Common myeloid progenitor, CD34-positive (primary cell): Measurements from ENCODE around the gene EMCN.

Source experiments
- CTCF ChIA-PET: fragments of 350-600 bp; sonication (Branson Sonifier 250); formaldehyde crosslinking; loops from one replicate; lab custom pipeline; 2021; ENCODE audit warnings: antibody characterized with exemption; lab: Charles Lee
- POLR2A ChIA-PET: fragments of 350-600 bp; sonication (Branson Sonifier 250); formaldehyde crosslinking; loops from one replicate; lab custom pipeline; 2021; ENCODE audit warnings: antibody characterized with exemption; lab: Charles Lee
- DNase-seq, 3 donors: peaks; one replicate each; pipeline versions ENCODE4 v3.0.0 to v3.0.0-alpha.2; 2013
- H3K27ac ChIP-seq, 2 experiments: 1 replicate in 1 of 2; 2 replicates in 1 of 2; pipeline ENCODE4 v1.7.0; 2013; ENCODE audit warnings: inconsistent platforms in 2 of 2, low read length in 2 of 2, mild to moderate bottlenecking in 2 of 2, low read depth in 1 of 2, moderate library complexity in 1 of 2; ENCODE audit not compliant: severe bottlenecking in 2 of 2, insufficient read depth in 1 of 2, poor library complexity in 1 of 2
- H3K27me3 ChIP-seq, 5 experiments: replicated peaks in 2 of 5; 1 replicate in 3 of 5; 2 replicates in 2 of 5; pipeline versions ENCODE4 v1.6.1 to v1.7.0; 2013; ENCODE audit warnings: low read length in 4 of 5, mild to moderate bottlenecking in 2 of 5, moderate library complexity in 2 of 5, inconsistent platforms in 1 of 5; ENCODE audit not compliant: insufficient read depth in 5 of 5, control insufficient read depth in 4 of 5
- H3K36me3 ChIP-seq, 4 experiments: 1 replicate in 2 of 4; 2 replicates in 2 of 4; pipeline versions ENCODE4 v1.6.1 to v1.7.0; 2013; ENCODE audit warnings: low read length in 3 of 4, control low read depth in 1 of 4, mild to moderate bottlenecking in 1 of 4; ENCODE audit not compliant: control insufficient read depth in 4 of 4, insufficient read depth in 4 of 4
- H3K4me1 ChIP-seq, 4 experiments: 1 replicate in 3 of 4; 2 replicates in 1 of 4; pipeline versions ENCODE4 v1.6.1 to v1.7.1; 2013; ENCODE audit warnings: low read length in 3 of 4, mild to moderate bottlenecking in 3 of 4, control low read depth in 1 of 4, inconsistent platforms in 1 of 4, moderate library complexity in 1 of 4; ENCODE audit not compliant: control insufficient read depth in 4 of 4, insufficient read depth in 4 of 4; ENCODE audit errors: control extremely low read depth in 1 of 4
- H3K4me3 ChIP-seq, 7 experiments: 1 replicate in 4 of 7; 2 replicates in 3 of 7; pipeline versions ENCODE4 v1.5.1 to v1.7.0; 2013; ENCODE audit warnings: mild to moderate bottlenecking in 7 of 7, low read length in 6 of 7, moderate library complexity in 6 of 7, inconsistent platforms in 2 of 7, low read depth in 2 of 7, control low read depth in 1 of 7; ENCODE audit not compliant: insufficient read depth in 4 of 7, control insufficient read depth in 1 of 7; ENCODE audit errors: extremely low read depth in 1 of 7
- H3K9me3 ChIP-seq, 5 experiments: 1 replicate in 4 of 5; 2 replicates in 1 of 5; pipeline versions ENCODE4 v1.6.1 to v1.7.1; 2013; ENCODE audit warnings: low read length in 4 of 5, mild to moderate bottlenecking in 2 of 5, inconsistent platforms in 1 of 5, low read depth in 1 of 5, moderate library complexity in 1 of 5; ENCODE audit not compliant: control insufficient read depth in 4 of 5, insufficient read depth in 2 of 5; ENCODE audit errors: control extremely low read depth in 1 of 5
- WGBS: methylation state at CpG from one replicate; pipeline ENCODE4 v1.1.5; 2013; ENCODE audit not compliant: insufficient coverage; 5-methylcytosine and 5-hydroxymethylcytosine counted together

EMCN gene

GRCh38 chr4:100369871-100370270, 148.0 kb downstream of the EMCN start:
- CTCF ChIA-PET: no interaction called here
- no peaks in the 10 kb centered on the region for H3K9me3 ChIP-seq
- WGBS: no CpG with 5 or more reads among the region's 2 CpGs

GRCh38 chr4:100367451-100367850, 150.4 kb downstream of the EMCN start:
- POLR2A ChIA-PET: no interaction called here

More at GRCh38 chr4:100369871-100370270, 148.0 kb downstream of the EMCN start:
- Histone ChIP-seq H3K27me3 (no peaks in the 10 kb centered on the region), H3K36me3 (no peaks in the 10 kb centered on the region), H3K4me3 (no peak overlapping the region), H3K27ac (no peak overlapping the region), H3K4me1 (no peaks in the 10 kb centered on the region)
- no peak for DNase-seq
- POLR2A ChIA-PET: no interaction called here

GRCh38 chr4:100366213-100366612, 151.6 kb downstream of the EMCN start:
- ChIA-PET POLR2A (no interaction called here), CTCF (no interaction called here)
- Histone ChIP-seq H3K4me1 (peaks cover 0 to 10% (median 0%) of the 10 kb centered on the region in 4 experiments), H3K4me3 (no peak overlapping the region), H3K9me3 (no peaks in the 10 kb centered on the region), H3K36me3 (no peaks in the 10 kb centered on the region), H3K27me3 (no peaks in the 10 kb centered on the region), H3K27ac (no peak overlapping the region)
- WGBS: no CpG with 5 or more reads among the region's 2 CpGs
- no peak for DNase-seq

More at GRCh38 chr4:100367451-100367850, 150.4 kb downstream of the EMCN start:
- no peak for DNase-seq
- peaks cover 0 to 2% (median 0%) of the 10 kb centered on the region in 4 experiments for H3K4me1 ChIP-seq
- H3K36me3 ChIP-seq: no peaks in the 10 kb centered on the region
- no peak overlapping the region for H3K4me3 ChIP-seq
- CTCF ChIA-PET: no interaction called here
- no peaks in the 10 kb centered on the region for H3K27me3 ChIP-seq
- WGBS: no CpG with 5 or more reads among the region's 1 CpG
- H3K9me3 ChIP-seq: no peaks in the 10 kb centered on the region
- H3K27ac ChIP-seq: no peak overlapping the region

GRCh38 chr4:100362366-100362765, 155.5 kb downstream of the EMCN start:
- Histone ChIP-seq H3K4me3 (no peak overlapping the region), H3K27ac (no peak overlapping the region), H3K27me3 (no peaks in the 10 kb centered on the region), H3K4me1 (peaks cover 0 to 10% (median 0%) of the 10 kb centered on the region in 4 experiments), H3K36me3 (no peaks in the 10 kb centered on the region), H3K9me3 (peaks cover 0 to 6% (median 1%) of the 10 kb centered on the region in 5 experiments)
- WGBS: 33% methylated on average over 1 of the region's 1 CpG
- POLR2A ChIA-PET: no interaction called here
- CTCF ChIA-PET: no interaction called here
- no peak for DNase-seq

GRCh38 chr4:100361336-100361735, 156.5 kb downstream of the EMCN start:
- Histone ChIP-seq H3K36me3 (no peaks in the 10 kb centered on the region), H3K27me3 (no peaks in the 10 kb centered on the region), H3K4me1 (peaks cover 0 to 10% (median 0%) of the 10 kb centered on the region in 4 experiments), H3K4me3 (no peak overlapping the region), H3K9me3 (peaks cover 0 to 6% (median 2%) of the 10 kb centered on the region in 5 experiments), H3K27ac (no peak overlapping the region)
- CTCF ChIA-PET: no interaction called here
- no peak for DNase-seq
- POLR2A ChIA-PET: no interaction called here
- WGBS: no CpG with 5 or more reads among the region's 1 CpG

GRCh38 chr4:100360211-100360610, 157.6 kb downstream of the EMCN start:
- Histone ChIP-seq H3K27me3 (no peaks in the 10 kb centered on the region), H3K4me3 (no peak overlapping the region), H3K27ac (no peak overlapping the region), H3K4me1 (peaks cover 0 to 10% (median 0%) of the 10 kb centered on the region in 4 experiments), H3K36me3 (no peaks in the 10 kb centered on the region), H3K9me3 (peaks cover 0 to 6% (median 2%) of the 10 kb centered on the region in 5 experiments)
- no peak for DNase-seq
- no CpG with 5 or more reads among the region's 1 CpG for WGBS
- ChIA-PET POLR2A (no interaction called here), CTCF (interaction anchor here (0.5 to 1.6 kb wide), 3 partner anchors 13 to 1372 kb away, joined by 3 to 4 read pairs (median 4); no protein-coding TSS in a partner anchor)

- Histone ChIP-seq H3K27ac (no peak overlapping the region), H3K4me3 (no peak overlapping the region), H3K4me1 (peaks cover 0 to 10% (median 0%) of the 10 kb centered on the region in 4 experiments), H3K27me3 (no peaks in the 10 kb centered on the region), H3K9me3 (peaks cover 0 to 6% (median 2%) of the 10 kb centered on the region in 5 experiments), H3K36me3 (no peaks in the 10 kb centered on the region)
- no peak for DNase-seq
- 100% methylated on average over 1 of the region's 2 CpGs for WGBS
- POLR2A ChIA-PET: no interaction called here
- CTCF ChIA-PET: interaction anchor here (1.6 kb wide), 1 partner anchor 13 kb away, joined by 4 read pairs; no protein-coding TSS in a partner anchor
Measured at GRCh38 chr4:100359441-100359840, 158.4 kb downstream of the EMCN start.
